Tibial nerve (tissue), 4 donors: ENCODE measurements around the gene TENT4A.

Source experiments
- EP300 ChIP-seq, 2 donors: sonication (generic); formaldehyde crosslinking; IDR thresholded peaks; one replicate each; pipeline ENCODE4 v1.6.1; 2017; ENCODE audit warnings: antibody characterized with exemption in 2 of 2, mild to moderate bottlenecking in 1 of 2
- TF ChIP-seq, protein P1 (sequence below), 5 experiments: fragments of 200-600 bp in 3 of 5; fragments of 450-650 bp in 2 of 5; sonication (generic) in 3 of 5; IDR thresholded peaks; one replicate each; pipeline ENCODE4 v1.5.1; 2016 to 2019; ENCODE audit warnings: antibody characterized with exemption in 5 of 5, mild to moderate bottlenecking in 3 of 5, moderate library complexity in 2 of 5

DNA sequence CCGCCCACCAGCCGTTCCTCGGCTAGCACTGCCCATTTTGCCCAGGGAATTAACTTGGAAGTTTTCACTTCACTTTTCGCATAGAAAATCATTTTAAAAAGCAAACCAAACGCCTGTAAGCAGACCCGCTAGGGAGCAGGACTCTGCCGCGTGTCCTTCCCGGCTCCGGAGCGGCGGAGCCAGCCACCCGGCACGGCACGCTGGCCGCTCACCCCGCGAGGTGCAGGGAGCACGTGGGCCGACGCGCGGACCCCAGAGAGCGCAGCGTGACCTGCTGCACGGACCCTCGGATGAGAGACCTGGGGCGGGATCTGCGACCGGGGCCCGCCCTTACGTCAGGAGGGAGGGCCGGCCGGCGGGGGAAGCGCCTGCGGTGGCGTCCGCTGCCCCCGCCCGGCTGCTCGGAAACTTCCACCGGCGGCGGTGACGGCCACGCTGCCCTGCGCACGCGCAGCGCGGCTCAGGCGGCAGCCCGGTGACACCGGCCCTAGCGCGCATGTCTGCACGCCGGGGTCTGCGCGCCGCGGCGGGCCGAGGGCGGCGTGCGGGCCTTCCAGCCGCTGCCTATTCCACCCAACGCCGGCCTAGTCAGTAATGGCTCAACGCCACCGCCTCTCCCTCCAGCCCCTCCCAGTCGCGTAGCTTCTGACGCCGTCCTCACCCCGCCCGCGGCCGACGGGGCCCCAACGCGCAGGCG lies 507 bp upstream of the TENT4A start:
- TF ChIP-seq, protein P1, sequence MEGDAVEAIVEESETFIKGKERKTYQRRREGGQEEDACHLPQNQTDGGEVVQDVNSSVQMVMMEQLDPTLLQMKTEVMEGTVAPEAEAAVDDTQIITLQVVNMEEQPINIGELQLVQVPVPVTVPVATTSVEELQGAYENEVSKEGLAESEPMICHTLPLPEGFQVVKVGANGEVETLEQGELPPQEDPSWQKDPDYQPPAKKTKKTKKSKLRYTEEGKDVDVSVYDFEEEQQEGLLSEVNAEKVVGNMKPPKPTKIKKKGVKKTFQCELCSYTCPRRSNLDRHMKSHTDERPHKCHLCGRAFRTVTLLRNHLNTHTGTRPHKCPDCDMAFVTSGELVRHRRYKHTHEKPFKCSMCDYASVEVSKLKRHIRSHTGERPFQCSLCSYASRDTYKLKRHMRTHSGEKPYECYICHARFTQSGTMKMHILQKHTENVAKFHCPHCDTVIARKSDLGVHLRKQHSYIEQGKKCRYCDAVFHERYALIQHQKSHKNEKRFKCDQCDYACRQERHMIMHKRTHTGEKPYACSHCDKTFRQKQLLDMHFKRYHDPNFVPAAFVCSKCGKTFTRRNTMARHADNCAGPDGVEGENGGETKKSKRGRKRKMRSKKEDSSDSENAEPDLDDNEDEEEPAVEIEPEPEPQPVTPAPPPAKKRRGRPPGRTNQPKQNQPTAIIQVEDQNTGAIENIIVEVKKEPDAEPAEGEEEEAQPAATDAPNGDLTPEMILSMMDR (IDR thresholded peaks at IDR 0.05): peak in 1 of 5 experiments; percentile 2
- TF ChIP-seq EP300 (IDR thresholded peaks at IDR 0.05): peak in 1 of 2 donors; percentile 67
